ENCODE data around the gene SAPCD1. TPM values are rescaled to one million over a fixed set of nuclear protein-coding genes. Genes with fewer than 3 reads are reported as not detected.

SAPCD1 gene
- total and polyA plus RNA-seq, 4 donors: 3.4 to 11.1 (median 10.0) TPM

DNA sequence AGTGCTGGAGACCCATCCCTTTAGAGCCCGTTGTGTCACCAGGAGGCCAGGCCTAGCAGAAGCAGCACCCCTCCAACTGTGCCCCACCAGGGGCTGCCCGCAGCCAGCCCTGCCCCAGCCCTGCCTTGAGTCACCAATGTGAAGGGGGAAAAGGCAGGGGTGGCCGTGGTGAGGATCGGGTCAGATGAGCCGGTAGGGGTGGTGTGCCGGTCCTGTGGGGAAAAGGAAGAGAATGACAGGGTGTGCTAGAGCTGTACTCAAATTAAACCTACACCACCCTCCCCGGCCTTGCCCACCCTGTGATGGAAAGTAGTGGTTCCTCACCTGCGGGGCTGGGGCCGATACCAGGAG is 3.1 kb downstream of the SAPCD1 start:
- no peak overlapping the region for H3K27ac ChIP-seq (ENCODE audit: low read depth, low read length)
- H3K27me3 ChIP-seq (ENCODE audit: control insufficient read depth, insufficient read depth, low read length): no peaks in the 10 kb centered on the region
- WGBS (ENCODE audit: insufficient coverage): 78% methylated on average over 3 of the region's 9 CpGs
- no peak overlapping the region for H3K4me3 ChIP-seq (ENCODE audit: low read depth, low read length)
- H3K36me3 ChIP-seq (ENCODE audit: control insufficient read depth, insufficient read depth, low read length): peaks cover 24% of the 10 kb centered on the region
- no peaks in the 10 kb centered on the region for H3K9me3 ChIP-seq (ENCODE audit: control insufficient read depth, insufficient read depth, low read length)
- DNase-seq (ENCODE audit: low read depth in 4 of 6, low spot score in 6 of 6): no peak
- H3K4me1 ChIP-seq (ENCODE audit: control insufficient read depth, insufficient read depth, low read length): peaks cover 31% of the 10 kb centered on the region

- Histone ChIP-seq H3K9me3 (ENCODE audit: control insufficient read depth, insufficient read depth, low read length) (no peaks in the 10 kb centered on the region), H3K36me3 (ENCODE audit: control insufficient read depth, insufficient read depth, low read length) (peaks cover 22% of the 10 kb centered on the region), H3K4me3 (ENCODE audit: low read depth, low read length) (peak overlapping the region; percentile 34), H3K4me1 (ENCODE audit: control insufficient read depth, insufficient read depth, low read length) (peaks cover 31% of the 10 kb centered on the region), H3K27me3 (ENCODE audit: control insufficient read depth, insufficient read depth, low read length) (no peaks in the 10 kb centered on the region), H3K27ac (ENCODE audit: low read depth, low read length) (no peak overlapping the region)
- DNase-seq (ENCODE audit: low read depth in 4 of 6, low spot score in 6 of 6): peak in 2 of 6 donors; percentile 34 to 40
- WGBS (ENCODE audit: insufficient coverage): 30% methylated on average over 34 of the region's 42 CpGs
Observed at GRCh38 chr6:31765910-31766794, 3.7 kb downstream of the SAPCD1 start.

GRCh38 chr6:31767096-31767645 is 4.7 kb downstream of the SAPCD1 start:
- no peak overlapping the region for H3K27ac ChIP-seq (ENCODE audit: low read depth, low read length)
- WGBS (ENCODE audit: insufficient coverage): 100% methylated on average over 5 of the region's 6 CpGs
- no peaks in the 10 kb centered on the region for H3K27me3 ChIP-seq (ENCODE audit: control insufficient read depth, insufficient read depth, low read length)
- DNase-seq (ENCODE audit: low read depth in 4 of 6, low spot score in 6 of 6): no peak
- H3K9me3 ChIP-seq (ENCODE audit: control insufficient read depth, insufficient read depth, low read length): no peaks in the 10 kb centered on the region
- H3K4me3 ChIP-seq (ENCODE audit: low read depth, low read length): no peak overlapping the region
- peaks cover 16% of the 10 kb centered on the region for H3K36me3 ChIP-seq (ENCODE audit: control insufficient read depth, insufficient read depth, low read length)
- H3K4me1 ChIP-seq (ENCODE audit: control insufficient read depth, insufficient read depth, low read length): peaks cover 31% of the 10 kb centered on the region

DNA sequence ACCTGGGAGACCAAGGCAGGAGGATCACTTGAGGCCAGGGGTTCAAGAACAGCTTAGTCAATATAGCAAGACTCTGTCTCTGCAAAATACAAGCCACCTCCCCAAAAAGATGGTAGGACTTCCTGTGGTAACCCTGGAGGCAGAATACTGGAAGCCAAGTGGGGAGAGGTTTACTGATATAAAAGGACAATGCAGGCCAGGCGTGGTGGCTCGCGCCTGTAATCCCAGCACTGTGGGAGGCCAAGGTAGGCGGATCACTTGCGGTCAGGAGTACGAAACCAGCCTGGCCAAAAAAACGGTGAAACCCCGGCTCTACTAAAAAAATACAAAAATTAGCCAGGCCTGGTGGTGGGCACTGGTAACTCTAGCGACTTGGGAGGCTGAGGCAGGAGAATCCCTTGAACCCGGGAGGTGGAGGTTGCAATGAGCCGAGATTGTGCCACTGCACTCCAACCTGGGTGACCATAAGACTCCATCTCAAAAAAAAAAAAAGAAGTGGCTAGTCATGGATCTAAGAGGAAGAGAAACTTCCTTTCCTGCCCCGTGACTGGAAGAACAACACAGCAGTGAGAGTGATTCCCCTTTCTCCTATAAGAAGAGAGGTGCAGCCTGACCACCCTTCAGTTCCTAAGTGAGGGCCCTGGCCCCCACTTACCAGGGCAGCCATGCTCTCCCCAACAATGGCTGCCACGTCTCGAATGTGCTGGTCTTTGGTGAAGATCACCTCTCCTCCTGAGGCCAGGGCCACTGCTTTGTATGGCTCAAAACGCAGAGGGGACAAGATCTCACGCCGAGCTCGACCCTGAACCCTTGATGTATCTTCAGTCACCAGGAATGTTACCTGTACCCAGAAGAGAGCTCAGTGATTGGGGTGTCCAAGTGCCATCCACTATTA is 6.2 kb downstream of the SAPCD1 start:
- no peak overlapping the region for H3K27ac ChIP-seq (ENCODE audit: low read depth, low read length)
- DNase-seq (ENCODE audit: low read depth in 4 of 6, low spot score in 6 of 6): no peak
- no peak overlapping the region for H3K4me3 ChIP-seq (ENCODE audit: low read depth, low read length)
- 88% methylated on average over 13 of the region's 18 CpGs for WGBS (ENCODE audit: insufficient coverage)
- H3K4me1 ChIP-seq (ENCODE audit: control insufficient read depth, insufficient read depth, low read length): peaks cover 25% of the 10 kb centered on the region
- no peaks in the 10 kb centered on the region for H3K27me3 ChIP-seq (ENCODE audit: control insufficient read depth, insufficient read depth, low read length)
- H3K36me3 ChIP-seq (ENCODE audit: control insufficient read depth, insufficient read depth, low read length): peaks cover 9% of the 10 kb centered on the region
- no peaks in the 10 kb centered on the region for H3K9me3 ChIP-seq (ENCODE audit: control insufficient read depth, insufficient read depth, low read length)

DNA sequence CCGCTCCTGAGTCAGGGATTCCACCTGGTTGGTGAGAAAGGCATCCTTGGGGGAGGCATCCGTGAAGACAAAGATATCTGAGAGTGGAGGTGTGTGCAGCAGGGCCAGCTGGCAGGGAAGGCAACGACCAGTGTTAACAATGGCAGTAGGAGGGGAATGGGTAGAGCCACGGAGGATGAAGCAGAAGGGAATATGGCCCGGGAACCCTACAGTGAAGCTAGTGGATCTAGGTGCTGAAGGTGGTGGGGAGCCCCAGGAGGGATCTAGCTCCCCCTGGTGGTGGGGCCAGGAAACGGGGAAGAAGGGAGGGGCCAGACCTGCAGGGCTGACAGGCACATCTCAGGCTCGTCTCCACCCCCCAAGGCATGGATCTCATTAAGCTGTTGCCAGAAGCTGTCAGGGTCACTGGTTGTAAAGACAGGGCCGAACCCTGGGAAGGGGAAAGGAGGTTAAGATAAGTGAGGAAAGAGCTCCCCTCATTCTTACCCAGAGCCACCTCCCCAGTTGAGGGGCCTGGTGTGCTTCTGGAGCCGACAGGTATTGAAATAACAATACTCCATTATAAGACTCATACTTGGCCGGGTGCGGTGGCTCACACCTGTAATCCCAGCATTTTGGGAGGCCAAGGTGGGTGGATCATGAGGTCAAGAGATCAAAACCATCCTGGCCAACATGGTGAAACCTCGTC is 7.4 kb downstream of the SAPCD1 start:
- no peaks in the 10 kb centered on the region for H3K27me3 ChIP-seq (ENCODE audit: control insufficient read depth, insufficient read depth, low read length)
- H3K36me3 ChIP-seq (ENCODE audit: control insufficient read depth, insufficient read depth, low read length): peaks cover 9% of the 10 kb centered on the region
- peaks cover 17% of the 10 kb centered on the region for H3K4me1 ChIP-seq (ENCODE audit: control insufficient read depth, insufficient read depth, low read length)
- H3K27ac ChIP-seq (ENCODE audit: low read depth, low read length): no peak overlapping the region
- 58% methylated on average over 7 of the region's 12 CpGs for WGBS (ENCODE audit: insufficient coverage)
- H3K9me3 ChIP-seq (ENCODE audit: control insufficient read depth, insufficient read depth, low read length): no peaks in the 10 kb centered on the region
- no peak for DNase-seq (ENCODE audit: low read depth in 4 of 6, low spot score in 6 of 6)
- H3K4me3 ChIP-seq (ENCODE audit: low read depth, low read length): no peak overlapping the region

DNA sequence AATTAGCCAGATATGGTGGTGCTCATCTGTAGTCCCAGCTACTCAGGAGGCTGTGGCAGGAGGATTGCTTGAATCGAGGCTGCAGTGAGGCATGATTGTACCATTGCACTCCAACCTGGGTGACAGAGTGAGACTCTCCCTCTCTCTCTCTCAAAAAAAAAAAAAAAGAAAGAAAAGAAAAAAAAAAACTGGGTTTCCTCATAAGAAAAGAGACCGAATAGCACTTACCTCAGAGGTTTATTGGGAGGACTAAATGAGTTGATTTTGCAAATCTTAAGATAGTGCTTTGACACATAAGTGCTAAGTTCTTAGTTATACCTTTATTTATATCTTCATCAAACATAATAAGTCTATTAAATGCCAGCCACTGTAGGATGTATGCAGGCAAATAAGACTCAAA is 8.4 kb downstream of the SAPCD1 start:
- no peaks in the 10 kb centered on the region for H3K27me3 ChIP-seq (ENCODE audit: control insufficient read depth, insufficient read depth, low read length)
- H3K27ac ChIP-seq (ENCODE audit: low read depth, low read length): no peak overlapping the region
- DNase-seq (ENCODE audit: low read depth in 4 of 6, low spot score in 6 of 6): no peak
- WGBS (ENCODE audit: insufficient coverage): no CpG with 5 or more reads among the region's 2 CpGs
- H3K9me3 ChIP-seq (ENCODE audit: control insufficient read depth, insufficient read depth, low read length): no peaks in the 10 kb centered on the region
- peaks cover 12% of the 10 kb centered on the region for H3K4me1 ChIP-seq (ENCODE audit: control insufficient read depth, insufficient read depth, low read length)
- peaks cover 10% of the 10 kb centered on the region for H3K36me3 ChIP-seq (ENCODE audit: control insufficient read depth, insufficient read depth, low read length)
- no peak overlapping the region for H3K4me3 ChIP-seq (ENCODE audit: low read depth, low read length)

DNA sequence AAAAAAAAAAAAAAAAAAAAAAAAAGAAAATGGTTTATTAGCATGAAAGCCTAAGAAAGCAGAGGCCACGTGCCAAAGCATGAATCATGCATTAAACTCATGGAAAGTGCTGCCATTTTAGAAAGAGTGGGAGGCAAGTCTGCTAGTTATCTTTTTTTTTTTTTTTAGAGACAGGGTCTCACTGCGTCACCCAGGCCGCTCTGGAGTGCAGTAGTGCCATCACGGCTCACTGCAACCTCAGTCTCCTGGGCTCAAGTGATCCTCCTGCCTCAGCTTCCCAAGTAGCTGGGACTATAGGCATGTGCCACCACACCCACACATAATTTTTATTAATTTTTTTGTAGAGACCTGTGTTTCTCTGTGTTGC is 9.5 kb downstream of the SAPCD1 start:
- no peak for DNase-seq (ENCODE audit: low read depth in 4 of 6, low spot score in 6 of 6)
- 0% methylated on average over 1 of the region's 4 CpGs for WGBS (ENCODE audit: insufficient coverage)

GRCh38 chr6:31775184-31775583 is 12.7 kb downstream of the SAPCD1 start:
- Histone ChIP-seq H3K36me3 (ENCODE audit: control insufficient read depth, insufficient read depth, low read length) (peaks cover 45% of the 10 kb centered on the region), H3K4me1 (ENCODE audit: control insufficient read depth, insufficient read depth, low read length) (peaks cover 17% of the 10 kb centered on the region), H3K27me3 (ENCODE audit: control insufficient read depth, insufficient read depth, low read length) (no peaks in the 10 kb centered on the region), H3K9me3 (ENCODE audit: control insufficient read depth, insufficient read depth, low read length) (no peaks in the 10 kb centered on the region), H3K27ac (ENCODE audit: low read depth, low read length) (no peak overlapping the region), H3K4me3 (ENCODE audit: low read depth, low read length) (no peak overlapping the region)
- DNase-seq (ENCODE audit: low read depth in 4 of 6, low spot score in 6 of 6): no peak
- 80% methylated on average over 3 of the region's 4 CpGs for WGBS (ENCODE audit: insufficient coverage)

More for the DNA sequence above, 9.5 kb downstream of the SAPCD1 start:
- Histone ChIP-seq H3K27me3 (ENCODE audit: control insufficient read depth, insufficient read depth, low read length) (no peaks in the 10 kb centered on the region), H3K9me3 (ENCODE audit: control insufficient read depth, insufficient read depth, low read length) (no peaks in the 10 kb centered on the region), H3K4me1 (ENCODE audit: control insufficient read depth, insufficient read depth, low read length) (peaks cover 10% of the 10 kb centered on the region), H3K4me3 (ENCODE audit: low read depth, low read length) (no peak overlapping the region), H3K36me3 (ENCODE audit: control insufficient read depth, insufficient read depth, low read length) (peaks cover 15% of the 10 kb centered on the region), H3K27ac (ENCODE audit: low read depth, low read length) (no peak overlapping the region)
